Activated CD4-positive, alpha-beta T cell treated with anti-CD3 and anti-CD28 coated beads, Interleukin-10, Interleukin-2, amounts not matched to agents 100 ng/mL and 50 ng/mL, durations not matched to agents 16 hours and 8 hours (primary cell): Measurements from ENCODE around the gene TTBK2.

ENCODE experiments used
- DNase-seq: peaks from one replicate; pipeline ENCODE4 v3.0.0-alpha.2; 2020

Gene TTBK2

GRCh38 chr15:42750306-42750705 is 170.3 kb downstream of the TTBK2 start:
- no peak for DNase-seq

GRCh38 chr15:42749266-42749665 is 171.3 kb downstream of the TTBK2 start:
- no peak for DNase-seq

GRCh38 chr15:42744195-42744594 is 176.4 kb downstream of the TTBK2 start:
- DNase-seq, result no peak

GRCh38 chr15:42742149-42742548 is 178.4 kb downstream of the TTBK2 start:
- no peak for DNase-seq

- no peak for DNase-seq
Observed at GRCh38 chr15:42741710-42742109, 178.9 kb downstream of the TTBK2 start.

GRCh38 chr15:42737529-42738328 is 182.8 kb downstream of the TTBK2 start:
- DNase-seq, result no peak

GRCh38 chr15:42736793-42737528 is 183.6 kb downstream of the TTBK2 start, which contains the start of gene CDAN1:
Gene CDAN1, minus strand, starts transcription at chr15:42737128. Its CDS starts 26 bp downstream, at chr15:42737102.
- DNase-seq, result peak; percentile 95

GRCh38 chr15:42736178-42736792 is 184.3 kb downstream of the TTBK2 start:
- DNase-seq, result peak; percentile 14

GRCh38 chr15:42735382-42736165 is 185.0 kb downstream of the TTBK2 start:
- no peak for DNase-seq

- DNase-seq, result no peak
Observed at GRCh38 chr15:42734076-42734672, 186.4 kb downstream of the TTBK2 start.

GRCh38 chr15:42733027-42733426 is 187.6 kb downstream of the TTBK2 start:
- DNase-seq, result no peak

- DNase-seq, result no peak
Observed at GRCh38 chr15:42732095-42732827, 188.3 kb downstream of the TTBK2 start.

GRCh38 chr15:42731461-42731860 is 189.1 kb downstream of the TTBK2 start:
- DNase-seq, result no peak

GRCh38 chr15:42730536-42730935 is 190.0 kb downstream of the TTBK2 start:
- DNase-seq, result no peak

GRCh38 chr15:42730135-42730534 is 190.4 kb downstream of the TTBK2 start:
- DNase-seq, result no peak

- DNase-seq, result no peak
Observed at GRCh38 chr15:42729409-42729808, 191.2 kb downstream of the TTBK2 start.

- DNase-seq, result no peak
Observed at GRCh38 chr15:42728972-42729371, 191.6 kb downstream of the TTBK2 start.

GRCh38 chr15:42728560-42728959 is 192.0 kb downstream of the TTBK2 start:
- DNase-seq, result no peak

- no peak for DNase-seq
Observed at GRCh38 chr15:42727750-42728381, 192.7 kb downstream of the TTBK2 start.

- no peak for DNase-seq
Observed at GRCh38 chr15:42726114-42726513, 194.5 kb downstream of the TTBK2 start.

GRCh38 chr15:42725331-42725903 is 195.2 kb downstream of the TTBK2 start:
- DNase-seq, result no peak
